Stromal cell of bone marrow (primary cell): ENCODE measurements around the gene PEX5L.

Source experiments
- DNase-seq: peaks from one replicate; pipeline ENCODE4 v3.0.0-alpha.2; 2012; ENCODE audit warnings: low read depth

The PEX5L gene

DNA sequence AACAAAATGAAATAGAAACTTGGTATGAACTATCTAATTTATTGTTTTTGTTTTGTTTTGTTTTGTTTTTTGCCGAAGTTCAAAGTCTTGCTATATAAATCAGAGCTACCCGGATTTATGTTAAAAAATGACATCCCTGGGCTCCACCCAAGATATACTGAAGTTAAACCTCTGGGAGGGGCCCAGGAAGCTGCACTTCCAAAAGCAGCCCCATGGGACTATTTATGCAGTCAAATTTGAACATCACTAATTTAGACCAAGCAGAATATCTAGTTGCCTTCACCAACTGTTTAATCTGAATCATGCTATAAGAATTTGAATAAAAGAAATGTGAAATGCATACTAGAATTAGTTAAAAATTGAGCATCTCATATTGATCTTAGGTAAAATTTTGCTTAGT, 32.2 kb downstream of the PEX5L start:
- DNase-seq, result no peak

DNA sequence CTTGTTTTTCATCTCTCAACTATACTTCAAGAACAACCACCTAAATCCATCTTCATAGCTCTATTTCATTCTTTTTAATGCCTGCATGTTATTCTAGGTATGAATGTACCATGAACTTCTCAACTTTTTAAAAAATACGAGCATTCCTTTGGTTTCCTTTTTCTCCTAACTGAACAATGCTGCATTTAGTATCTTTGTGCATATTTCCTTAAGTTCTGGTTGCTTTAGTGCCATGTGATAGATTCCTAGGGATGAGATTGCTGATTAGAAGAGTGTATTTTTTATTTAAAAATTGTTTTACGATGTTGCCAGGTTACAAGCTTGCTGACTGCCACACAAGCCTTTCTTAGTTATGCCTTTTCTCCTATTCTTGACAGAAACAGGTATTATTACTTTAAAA, 34.7 kb downstream of the PEX5L start:
- no peak for DNase-seq

DNA sequence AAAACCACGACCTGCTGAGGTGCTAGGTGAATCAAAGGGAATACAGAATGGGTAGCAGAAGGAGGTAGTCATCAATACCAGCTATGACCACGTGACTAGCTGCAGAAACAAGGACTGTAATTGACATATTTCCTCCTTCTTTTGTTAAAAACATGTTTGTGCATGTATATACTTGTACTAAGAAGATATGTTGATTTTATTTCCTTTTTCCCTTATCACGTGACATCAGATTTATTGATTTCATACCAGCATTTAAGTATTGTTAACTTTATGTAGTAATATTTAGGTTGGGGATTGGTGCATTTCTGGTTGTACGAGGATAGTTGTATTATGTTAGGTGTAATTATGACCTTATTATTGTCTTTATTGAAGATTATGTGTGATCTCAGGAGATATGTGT, 36.2 kb downstream of the PEX5L start:
- DNase-seq, result no peak

DNA sequence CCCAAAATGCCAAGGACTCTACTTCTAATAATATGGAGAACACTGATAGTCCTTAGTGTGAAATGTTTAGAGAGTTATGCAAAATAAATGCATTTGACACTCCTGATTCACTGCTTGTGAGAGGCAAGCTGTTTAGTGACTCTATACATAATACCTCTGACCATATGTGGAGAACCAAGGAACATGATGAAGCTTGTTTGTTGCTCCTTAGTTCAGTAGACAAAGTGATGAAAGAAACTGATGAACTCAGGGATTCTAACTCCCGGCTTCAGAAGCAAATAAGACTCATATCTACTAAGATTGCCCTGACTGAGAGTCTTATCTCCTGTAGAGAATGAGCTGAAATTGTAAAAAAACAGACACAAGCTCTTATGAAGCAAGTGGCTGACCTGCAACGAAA, 41.3 kb downstream of the PEX5L start:
- no peak for DNase-seq

DNA sequence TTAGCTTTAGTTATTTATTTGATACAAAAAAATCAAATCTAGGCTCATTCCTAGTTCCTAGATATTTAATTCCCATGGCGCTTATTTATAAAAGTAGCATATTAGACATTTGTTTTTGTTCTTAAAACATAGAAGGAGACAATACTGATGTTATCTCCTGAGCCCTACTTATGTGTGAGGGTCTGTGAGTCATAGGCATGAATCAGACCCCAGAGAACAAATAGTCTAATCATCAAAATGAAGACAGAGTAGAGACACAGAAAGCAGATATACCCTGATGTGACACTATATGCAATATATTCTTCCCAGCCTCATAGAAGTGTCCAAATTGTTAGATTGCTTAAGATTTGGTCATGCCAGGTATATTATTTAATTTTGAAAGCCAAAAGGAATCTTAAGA, 44.9 kb downstream of the PEX5L start:
- no peak for DNase-seq

DNA sequence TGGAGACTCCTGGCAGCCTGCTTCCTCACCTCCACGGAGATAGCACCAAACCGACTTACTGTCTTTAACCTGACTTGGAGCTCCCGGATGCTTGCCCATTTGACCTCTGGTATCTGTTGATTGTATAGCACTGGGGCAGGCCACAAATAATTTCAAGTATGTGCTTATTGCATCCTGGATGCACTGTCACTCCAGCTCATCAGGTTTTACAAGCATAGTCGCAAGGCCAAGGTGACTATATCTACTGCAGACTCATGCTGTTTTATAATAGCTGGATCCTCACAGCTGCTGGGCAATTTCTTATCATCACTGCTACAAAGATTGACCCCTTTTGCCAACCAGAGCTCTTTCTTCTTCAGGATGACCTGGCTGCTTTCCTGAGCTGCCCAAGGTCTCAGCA, 45.6 kb downstream of the PEX5L start:
- DNase-seq, result no peak

DNA sequence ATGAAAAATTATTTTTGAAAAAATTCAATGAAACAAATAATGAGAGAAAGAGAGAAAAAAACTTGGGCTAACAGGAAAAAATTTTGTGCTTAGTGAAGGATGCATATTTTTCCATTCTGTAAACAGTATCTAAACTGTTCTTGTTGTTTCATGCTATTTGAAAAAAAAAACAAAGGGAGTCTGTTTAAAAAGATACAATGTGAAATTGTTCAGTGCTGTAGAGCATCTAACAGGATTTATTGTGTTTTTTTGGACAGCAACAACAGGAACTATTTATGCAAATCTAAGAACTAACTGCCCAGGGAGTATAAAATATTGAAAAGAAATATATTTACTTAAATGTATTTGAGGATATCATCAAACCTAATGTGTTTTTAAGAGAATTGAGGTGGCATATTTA, 55.1 kb downstream of the PEX5L start:
- no peak for DNase-seq

DNA sequence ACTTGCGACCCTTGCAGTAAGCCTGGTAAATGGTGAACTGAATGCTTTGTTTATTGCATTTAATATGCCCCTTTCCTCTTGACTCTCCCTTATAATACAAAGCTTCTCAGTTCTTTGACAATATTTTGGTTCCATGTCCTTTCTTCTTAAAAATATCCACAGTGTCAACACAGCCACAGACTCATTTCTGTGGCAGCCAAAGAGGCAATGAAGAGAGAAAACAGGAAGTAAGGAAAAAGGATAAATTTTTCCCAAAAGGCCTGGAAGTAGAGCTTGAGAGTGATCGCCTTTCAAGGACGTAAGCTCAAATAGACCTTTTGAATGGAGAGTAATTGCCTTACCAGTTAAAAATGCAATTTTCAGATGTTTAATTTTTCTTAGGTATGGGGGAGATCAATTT, 59.4 kb downstream of the PEX5L start:
- no peak for DNase-seq

DNA sequence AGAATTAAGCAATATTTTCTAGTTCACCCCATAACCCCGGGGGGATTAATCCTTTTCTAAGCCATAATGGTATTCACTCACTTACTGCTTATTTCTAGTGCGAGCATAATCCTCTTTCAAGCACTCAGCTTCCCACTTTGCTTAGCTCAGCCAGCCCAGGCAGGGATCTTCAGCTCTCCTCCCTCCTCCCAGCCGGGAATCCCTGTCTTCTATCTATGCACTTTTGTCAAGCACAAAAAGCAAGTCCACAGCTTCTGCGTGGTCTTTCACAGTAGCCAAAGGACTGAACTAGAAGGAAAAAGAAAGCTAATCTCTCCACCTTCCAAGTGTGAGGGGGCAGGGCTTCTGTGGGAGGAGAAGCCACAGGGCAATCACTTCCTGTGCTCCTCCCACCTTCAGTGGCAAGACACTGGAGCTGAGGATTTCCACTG, 62.8 kb downstream of the PEX5L start:
- no peak for DNase-seq

DNA sequence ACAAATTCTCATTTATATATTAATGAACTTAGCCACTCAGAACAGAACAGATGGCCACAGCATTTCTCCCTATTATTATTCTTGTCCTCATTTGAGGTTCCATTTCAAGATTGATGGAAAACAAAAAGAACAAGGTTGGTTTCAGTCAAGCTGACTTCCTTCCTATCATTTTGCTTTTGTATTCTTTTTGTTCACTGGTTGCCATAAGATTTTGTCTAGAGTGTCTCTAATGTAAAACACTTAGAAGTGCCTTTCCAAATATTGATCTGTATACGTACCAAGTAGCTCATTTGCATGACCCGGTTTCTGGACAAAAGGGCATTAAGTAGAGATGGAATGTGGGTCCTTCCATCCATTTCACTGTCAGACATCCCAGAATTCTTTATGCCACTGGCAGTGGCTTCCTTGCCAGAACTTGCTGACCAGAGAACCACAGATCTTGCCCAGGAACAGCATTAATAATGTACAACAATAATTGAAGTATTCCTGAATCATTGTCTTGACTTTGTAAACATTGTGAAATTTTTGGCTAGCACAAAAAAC, 63.8 kb downstream of the PEX5L start:
- no peak for DNase-seq

DNA sequence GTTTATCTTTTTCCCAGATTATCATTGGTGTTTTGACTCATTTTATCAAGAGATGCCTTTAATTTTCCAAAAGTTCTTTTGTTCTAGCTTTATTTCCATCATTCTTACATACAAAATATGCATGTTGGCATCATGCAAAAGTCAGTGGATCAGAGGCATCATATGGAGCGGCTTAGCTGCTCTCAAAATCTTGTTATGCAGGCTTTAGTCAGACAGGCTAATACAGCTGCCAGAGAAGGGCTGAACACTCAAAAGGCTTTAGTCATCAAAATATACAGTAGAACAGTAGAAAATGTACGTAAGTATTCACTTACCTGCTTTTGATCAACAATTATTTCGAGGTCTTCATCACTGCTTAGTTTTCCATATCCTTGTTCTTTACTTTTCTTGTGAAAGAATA, 65.5 kb downstream of the PEX5L start:
- DNase-seq, result no peak

DNA sequence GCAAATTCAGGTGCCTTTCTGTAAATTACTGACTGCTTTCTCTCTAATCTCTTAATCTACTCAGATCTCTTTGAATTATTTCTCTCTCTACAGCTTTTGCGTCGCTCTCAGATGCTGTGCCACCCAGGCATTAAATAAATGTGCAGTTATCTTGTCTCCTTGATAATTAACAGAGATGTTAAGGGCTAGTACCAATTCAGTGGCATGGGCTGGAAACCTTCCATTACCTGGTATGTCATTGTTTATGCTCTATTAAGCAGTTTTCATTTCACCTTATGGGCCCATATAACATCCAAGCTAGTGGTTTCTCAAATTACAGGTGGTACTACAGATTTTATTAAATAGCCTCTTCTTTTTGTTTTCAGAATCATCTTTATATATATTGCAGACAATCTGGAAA, 66.0 kb downstream of the PEX5L start:
- DNase-seq, result no peak

DNA sequence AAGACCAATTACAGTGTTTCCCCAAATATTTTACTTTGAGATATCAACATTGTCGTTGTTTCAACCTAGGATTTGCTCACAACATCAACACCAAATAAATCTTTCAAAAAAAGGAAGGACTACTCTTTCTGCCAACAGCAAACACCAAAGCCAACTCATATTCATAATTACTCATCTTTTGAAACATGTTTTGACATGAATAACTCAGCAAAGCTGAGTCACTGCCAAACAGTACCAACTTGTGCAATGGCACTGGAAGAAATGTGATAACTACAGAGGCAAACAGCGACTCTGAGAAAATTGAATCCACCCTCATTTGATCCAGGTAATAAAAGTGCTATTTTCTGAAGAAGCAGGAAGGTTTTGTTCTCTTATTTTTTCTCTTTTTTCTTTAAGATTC, 67.2 kb downstream of the PEX5L start:
- peak; percentile 77 for DNase-seq

DNA sequence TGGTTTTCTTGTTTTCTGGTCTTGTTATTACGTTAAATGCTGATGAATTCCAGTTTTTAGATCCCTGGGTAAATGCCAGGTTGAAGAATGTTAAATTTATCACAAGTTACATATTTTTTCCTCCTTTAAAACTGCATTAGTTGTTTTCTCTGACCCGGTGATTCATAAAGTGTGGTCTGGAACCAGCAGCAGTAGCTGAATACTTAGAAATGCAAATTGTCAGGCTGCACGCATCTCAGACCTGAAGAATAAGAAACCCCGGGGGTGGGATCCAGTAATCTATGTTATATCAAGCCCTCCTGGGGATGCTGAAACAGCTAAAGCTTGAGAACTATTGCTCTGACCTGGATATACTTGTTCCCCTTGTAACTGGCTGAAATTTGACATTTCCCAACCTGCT, 69.1 kb downstream of the PEX5L start:
- peak; percentile 72 for DNase-seq

DNA sequence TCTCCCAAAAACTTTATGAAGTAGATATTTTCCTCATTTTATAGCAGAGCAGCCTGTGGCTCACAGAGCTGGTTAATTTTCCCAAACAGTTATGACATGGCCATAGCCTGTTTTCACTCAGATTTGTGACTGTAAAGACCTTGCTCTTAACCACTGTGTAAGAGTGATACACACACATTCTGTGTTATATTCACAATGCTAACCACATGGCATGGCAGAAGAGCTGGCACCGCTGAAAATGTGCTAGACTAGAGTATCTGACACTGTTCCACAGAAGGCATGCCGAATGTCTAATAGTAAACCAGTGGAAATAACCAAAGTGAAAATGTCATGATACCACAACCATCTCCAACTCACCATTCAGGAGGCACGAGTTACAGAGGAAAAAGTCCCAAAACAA, 71.8 kb downstream of the PEX5L start:
- DNase-seq, result no peak

DNA sequence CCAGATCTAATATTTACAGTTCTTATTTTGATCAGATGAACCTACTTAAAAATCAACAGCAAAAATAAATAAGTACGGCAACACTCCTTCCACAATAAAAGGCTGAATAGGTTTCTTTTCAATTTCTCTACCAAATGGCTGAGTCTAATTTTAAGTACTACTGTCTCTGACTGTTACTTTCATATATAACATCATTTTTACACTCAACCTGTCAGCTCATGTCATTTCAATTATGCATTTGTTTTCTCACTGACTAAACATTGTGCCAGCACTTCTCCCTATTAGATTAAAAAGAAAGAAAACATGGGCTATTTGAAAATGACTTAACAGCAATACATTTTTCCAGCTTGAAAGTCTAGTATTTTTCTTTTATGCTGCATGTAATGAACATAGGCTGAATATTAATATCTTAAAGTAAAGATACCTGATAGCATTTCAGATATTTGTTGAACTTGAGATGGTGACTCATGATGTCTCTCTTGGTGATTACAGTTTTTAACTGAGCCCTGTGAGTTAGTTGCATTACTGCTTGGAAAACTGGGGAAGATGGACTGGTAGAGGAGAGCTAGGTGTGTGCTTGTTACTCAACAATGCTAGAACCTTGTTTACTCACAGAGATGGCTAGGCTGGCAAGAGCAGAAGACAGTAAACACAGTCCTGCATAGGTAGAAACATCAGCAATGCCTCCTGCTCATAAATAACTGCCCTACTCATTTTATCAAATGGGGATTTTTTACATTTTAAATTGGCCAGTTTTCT, 73.9 kb downstream of the PEX5L start:
- no peak for DNase-seq

DNA sequence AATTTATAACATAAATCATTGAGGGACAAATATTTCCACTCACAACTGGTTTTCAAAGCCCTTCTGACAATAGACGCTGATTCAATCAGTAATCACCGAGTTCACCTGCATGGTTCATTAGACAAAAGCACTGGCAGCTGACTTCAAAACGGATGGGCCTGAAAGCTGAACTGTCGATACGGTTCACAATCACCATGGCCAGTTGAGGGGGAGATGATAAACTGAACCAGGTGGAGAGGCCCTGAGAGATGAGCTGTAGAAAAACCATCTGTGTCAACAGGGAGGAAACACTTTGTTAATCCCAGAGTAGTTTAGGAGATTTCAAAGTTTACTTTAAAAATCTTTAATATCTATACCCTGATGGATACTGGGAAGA, 75.0 kb downstream of the PEX5L start:
- DNase-seq, result no peak

DNA sequence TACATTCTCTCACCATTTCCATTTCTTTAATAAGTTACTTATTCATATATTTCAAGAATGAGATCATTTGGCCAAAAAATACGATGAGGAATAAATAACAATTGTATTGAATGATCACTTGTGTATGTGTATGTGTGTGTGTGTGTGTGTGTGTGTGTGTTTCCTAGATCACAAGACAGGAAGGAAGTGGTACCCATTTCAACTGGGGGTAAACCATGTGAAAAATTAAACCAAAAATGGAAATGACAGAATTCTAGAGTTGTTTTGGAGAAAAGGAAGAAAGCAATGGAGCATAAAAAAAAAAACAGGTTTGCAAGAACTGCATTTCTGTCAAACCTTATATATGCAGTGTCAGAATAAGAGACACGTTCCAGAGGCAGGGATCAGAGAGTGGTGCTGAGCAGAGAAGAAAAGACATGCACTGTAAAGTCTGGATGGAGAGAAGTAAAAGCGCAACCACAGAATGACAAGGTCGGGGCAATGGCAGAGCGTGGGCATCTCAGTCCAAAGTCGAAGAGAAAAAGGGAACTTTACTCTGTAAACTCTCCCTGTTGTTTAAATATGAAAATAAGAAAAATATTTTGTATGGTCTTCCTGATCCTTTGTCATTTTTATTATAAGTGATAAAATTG, 75.5 kb downstream of the PEX5L start:
- no peak for DNase-seq

DNA sequence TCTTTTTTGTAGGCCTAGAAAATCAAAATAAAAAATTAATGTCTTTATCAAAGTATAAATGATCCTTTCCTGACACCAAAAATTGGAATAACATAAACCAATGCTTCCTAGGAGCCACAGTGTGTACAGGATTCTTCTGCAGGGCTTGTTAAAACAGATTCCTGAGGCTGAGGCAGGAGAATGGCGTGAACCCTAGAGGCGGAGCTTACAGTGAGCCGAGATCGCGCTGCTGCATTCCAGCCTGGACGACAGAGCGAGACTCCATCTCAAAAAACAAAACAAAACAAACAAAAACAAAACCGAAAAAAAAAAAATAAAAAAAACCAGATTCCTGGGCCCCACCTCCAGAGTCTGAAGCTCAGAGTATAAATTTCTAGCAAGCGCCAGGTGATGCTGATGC, 78.0 kb downstream of the PEX5L start:
- DNase-seq, result no peak

DNA sequence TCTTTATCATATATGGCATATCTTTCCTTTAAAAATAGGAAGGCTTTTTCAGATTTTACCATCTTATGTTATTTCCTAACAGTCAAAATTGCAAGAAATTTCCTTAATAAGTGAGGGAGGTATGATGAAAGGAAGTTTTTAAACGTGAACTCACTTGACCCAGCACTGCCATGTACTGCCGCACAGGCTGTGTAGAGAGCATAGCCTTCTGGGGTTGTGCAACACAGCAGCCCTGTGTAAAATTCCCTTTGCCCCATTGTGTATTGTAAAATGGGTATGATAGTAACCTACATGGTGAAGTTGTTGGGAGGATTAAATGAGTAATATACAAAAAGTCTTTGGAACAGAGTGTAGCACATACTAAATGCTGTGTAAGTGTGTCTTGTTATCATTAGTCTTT, 78.6 kb downstream of the PEX5L start:
- DNase-seq, result no peak

DNA sequence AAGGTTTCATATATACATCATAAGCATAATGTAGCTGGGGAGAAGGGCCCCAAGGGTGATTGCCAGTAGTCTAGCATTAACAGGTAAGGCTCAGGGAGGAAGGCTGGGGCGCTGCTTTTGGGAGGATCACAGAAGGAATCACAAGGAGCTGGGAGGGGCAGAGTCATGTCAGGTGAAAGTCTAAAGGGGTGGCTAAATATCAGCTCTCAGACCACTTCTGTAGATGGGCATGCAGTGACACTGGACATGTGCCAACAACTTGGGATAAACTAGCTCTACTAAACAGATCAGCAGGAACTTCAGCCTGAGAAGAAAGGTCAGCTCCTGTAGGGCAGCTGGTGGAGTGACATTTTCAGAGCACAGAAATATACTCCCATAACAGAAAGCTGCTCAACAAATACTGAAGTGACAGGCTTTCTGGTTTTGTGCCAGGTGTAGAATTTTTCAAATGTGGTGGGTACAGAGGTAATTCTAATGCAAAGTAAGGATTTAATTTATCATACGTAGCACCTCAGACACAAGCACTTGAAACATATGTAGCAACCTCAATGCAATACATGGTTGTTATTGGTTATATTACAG, 79.4 kb downstream of the PEX5L start:
- DNase-seq, result no peak

DNA sequence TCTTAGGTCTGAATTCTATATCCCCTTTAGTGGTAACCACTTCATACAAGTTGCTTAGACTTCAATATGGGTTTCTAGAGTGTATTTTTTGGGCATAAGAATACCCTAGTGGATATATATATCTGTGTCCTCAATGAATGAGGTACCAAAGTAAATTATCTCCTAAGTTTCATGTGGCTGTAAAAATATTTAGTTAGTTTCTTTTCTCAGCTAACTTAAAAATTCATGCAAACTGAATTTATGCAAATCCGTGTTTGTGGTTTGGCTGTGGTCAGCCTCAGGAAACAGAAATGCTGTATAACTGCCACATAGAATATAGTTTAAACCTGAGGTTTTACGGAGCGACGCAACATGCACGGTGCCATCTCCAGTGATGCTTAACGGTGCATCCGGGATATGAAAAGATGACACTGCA, 80.3 kb downstream of the PEX5L start:
- no peak for DNase-seq

DNA sequence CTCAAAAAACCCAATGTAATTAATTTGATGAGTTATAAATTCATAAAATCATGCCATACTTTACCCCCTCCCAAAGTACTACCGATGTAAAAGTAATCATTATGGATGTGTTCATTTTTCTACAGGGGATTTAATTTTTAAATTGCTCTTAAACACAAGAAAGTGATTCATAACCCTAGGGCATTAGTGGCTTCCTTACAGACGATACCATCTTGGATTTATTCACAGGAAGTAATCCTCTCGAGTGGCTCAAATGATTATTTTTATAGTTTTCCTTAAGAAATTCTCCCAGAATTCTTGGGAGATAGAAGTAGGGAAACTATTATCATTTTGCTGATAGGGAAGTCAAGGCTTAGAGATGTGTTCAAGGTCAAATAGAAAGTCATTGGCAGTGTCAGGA, 80.9 kb downstream of the PEX5L start:
- DNase-seq, result no peak

DNA sequence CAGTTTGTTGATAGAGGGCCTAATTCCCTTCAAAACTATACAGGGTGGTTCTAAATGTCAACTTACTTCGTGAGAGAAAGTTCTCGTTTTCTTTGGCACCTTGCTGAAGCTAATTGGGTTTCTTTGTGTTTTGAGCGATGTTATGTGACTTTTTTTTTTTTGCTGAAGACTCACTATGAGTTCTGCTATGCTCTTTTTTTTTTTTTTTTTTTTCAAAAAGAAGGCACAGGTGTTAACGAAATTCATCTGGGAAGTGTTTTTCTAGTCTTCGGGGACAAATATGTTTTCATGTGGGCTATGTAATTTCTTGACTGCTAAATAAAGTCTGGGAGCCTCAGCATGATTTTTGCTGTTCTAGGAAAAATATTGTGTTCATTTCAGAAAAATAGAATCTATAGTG, 81.5 kb downstream of the PEX5L start:
- DNase-seq, result no peak
